Measurements from ENCODE around the gene NDRG4. TPM values are rescaled to one million over a fixed set of nuclear protein-coding genes. Genes with fewer than 3 reads are reported as not detected.

NDRG4 gene
- total RNA-seq, 1 experiment from 2014 or later = 3.0 TPM

- no peak for DNase-seq (ENCODE audit: low read depth)
Measured at GRCh38 chr16:58493756-58494431, 6.0 kb upstream of the NDRG4 start.

DNA sequence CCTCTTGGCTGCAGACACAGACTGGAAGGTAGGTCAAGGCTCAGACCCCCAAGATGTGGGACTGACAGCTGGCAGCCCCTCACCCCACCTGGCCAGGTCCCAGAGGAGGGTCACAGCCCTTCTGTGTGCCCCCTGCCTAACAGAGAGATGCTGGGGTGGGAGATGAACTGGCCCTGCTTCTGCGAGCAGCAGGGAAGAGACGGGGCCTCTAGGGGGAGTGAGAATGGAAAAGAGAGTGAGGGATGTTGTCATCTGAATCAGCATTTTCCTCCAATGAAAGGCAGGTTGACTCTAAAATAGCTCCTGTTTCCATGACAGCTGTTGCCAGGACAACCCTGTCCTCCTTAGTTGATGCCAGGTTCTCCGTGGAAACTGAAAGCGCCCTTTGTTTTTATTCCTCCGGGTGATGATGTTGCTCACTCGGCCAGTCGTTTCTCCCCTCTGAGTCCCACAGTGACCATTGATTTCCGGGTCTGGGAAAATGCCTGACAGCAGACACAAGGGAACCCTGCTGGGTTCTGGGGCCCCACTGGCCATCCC, 4.9 kb upstream of the NDRG4 start:
- DNase-seq (ENCODE audit: low read depth) = peak; percentile 97

GRCh38 chr16:58495521-58496331, 4.2 kb upstream of the NDRG4 start:
- DNase-seq (ENCODE audit: low read depth) = peak; percentile 13

GRCh38 chr16:58497468-58497867, 2.5 kb upstream of the NDRG4 start:
- DNase-seq (ENCODE audit: low read depth) = no peak

DNA sequence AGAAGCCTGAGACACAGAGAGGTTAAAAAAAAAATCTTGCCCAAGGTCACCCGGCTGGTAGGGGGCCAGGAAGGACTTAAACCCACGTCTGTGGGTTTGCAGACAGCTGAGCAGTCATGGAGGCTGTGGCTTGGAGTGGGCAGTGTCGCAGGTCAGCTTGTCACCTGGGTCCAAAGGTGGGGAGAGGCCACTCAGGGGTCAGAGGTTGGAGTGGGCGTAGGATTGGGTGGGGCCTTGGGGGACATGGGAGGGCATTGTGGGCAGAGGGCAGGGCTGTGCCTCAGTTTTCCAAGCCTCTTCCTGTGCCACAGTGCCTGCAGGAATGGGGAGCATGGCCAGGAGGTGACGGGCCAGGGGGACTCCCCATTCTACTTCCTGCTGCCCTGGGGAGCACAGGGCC, 2.0 kb upstream of the NDRG4 start:
- DNase-seq (ENCODE audit: low read depth) = no peak

GRCh38 chr16:58498341-58499091, 1.4 kb upstream of the NDRG4 start:
- no peak for DNase-seq (ENCODE audit: low read depth)

DNA sequence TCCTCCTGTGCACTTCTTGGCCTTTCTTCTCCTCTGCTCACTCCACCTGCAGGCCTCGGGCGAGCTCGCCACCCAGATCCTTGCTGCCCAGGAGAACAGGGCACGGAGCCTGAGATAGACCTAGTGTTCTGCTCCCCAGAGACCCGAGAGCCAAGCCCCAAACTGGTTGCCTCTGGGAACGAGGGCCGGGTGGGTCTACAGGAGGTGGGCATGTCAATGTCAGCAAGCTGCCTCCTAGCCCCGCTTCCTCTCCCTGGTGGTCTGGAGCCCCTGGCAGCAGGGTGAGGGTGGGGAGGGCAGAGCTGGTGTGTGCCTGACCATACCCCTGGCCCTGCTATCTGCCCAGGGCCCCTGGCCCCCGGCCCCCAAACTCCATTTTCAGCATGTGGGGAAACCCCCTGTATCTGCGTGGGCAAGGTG, 841 bp upstream of the NDRG4 start:
- no peak for DNase-seq (ENCODE audit: low read depth)

DNA sequence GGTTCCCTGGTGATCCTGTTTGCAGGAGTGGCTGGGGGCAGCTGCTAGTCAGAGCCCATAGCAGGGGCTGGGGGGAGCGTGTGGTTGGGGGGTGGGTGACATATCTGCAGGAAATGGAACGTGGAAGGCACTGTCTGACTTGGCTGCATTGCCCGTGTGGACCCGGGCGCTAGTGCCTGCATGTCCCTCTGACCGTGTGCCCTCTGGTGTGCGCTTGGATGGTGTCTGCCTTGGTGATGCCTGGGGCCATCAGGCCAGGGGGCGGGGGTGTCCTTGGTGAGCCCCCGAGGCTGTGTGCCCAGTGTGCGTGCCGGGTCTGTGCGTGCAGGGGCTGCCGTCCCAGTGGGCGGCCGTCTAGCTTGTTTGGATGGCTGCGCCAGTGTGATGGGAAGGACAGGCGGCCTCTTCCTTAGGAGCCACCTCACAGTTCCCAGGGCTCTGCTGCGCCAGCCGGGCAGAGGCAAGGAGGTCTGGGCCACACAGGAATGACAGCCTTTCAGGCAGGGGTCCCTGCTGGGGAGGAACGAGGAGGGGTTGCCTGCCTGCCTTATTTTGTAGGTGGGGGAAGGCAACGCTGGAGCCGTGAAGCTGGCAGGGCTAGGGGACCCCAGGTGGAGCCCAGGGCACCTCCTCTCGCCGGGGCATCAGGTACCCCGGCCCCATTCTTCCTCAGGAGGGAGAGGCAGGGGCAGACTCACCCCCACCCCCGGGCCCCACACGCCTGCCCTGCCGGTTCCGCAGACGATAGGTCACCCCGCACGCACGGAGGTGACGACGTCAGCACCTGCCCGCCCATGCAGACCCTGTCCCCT, 693 bp downstream of the NDRG4 start:
- DNase-seq (ENCODE audit: low read depth) = no peak

DNA sequence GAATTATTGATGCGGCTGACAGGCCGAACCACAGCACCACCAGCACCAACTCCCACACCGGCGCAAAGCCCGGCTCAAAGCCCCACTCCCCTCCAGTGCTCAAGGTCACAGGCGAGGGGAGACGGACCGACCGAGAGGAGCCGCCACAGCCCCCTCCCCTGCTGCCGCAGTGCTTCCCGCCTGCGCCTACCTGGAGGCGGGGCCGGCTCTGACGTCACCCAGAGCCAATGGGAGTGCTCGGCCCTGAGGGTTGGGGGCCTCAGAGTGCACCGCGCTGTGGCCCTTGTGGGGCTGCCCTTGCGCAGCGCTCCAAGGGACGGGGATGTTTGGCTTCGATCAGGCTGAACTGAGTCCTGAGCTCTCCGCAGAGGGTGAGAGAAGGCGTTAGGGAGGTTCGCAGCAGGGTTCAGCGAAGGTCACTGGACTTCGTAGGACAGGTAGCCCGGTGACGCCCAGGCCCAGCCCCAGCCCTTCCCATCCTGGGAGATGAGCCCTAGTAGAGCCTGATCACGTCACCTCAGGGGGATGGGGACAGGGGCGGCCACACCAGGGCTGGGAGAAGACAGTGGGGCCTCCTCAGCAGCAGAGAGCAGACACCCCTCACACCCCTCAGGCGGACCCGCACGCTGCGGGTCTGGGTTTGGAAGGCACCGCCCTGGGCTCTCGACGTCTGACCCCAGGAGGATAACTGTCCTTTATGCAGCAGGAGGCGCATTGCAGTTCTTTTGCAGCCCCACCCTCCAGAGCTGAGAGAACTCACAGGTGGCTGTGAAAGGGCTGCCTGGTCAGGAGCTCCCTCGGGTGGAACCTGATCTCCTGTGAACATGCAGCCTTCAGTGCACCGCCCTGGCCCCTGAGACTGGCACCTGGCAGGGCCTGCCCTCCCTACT, 1.5 kb downstream of the NDRG4 start:
- DNase-seq (ENCODE audit: low read depth) = no peak

DNA sequence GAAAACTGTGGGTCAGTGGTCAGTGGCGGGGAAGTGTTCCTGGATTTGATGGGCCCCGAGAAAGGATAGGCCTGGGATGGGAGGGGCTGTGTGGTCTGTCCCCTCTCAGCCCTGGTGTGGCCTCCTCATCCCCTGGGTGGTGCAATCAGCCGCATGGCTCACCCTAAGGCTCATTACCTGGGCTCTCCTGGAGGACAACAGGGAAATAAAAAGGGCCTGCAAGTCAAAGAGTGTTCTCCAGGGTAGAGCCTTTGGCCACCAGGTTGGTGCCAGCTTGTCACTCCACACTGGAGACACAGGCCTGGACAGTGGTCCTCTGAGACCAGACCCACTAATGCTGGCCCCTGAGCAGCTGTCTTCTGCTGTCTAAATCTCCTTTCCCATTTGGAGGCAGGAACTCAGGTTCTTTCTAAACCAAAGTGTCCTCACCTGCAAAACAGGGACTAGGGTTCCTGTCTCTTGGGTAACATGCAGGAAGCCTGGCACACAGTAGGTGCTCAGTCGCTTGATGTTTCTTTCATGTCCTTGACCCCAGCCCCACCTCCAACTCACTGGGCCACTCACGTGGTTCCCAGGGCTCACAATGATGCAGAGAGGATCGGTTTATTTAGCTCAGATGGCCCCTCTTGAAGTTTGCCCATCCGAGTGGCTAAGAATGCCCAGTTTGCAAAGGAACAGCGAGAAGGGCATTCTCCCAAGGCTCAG, 2.4 kb downstream of the NDRG4 start:
- DNase-seq (ENCODE audit: low read depth) = no peak

DNA sequence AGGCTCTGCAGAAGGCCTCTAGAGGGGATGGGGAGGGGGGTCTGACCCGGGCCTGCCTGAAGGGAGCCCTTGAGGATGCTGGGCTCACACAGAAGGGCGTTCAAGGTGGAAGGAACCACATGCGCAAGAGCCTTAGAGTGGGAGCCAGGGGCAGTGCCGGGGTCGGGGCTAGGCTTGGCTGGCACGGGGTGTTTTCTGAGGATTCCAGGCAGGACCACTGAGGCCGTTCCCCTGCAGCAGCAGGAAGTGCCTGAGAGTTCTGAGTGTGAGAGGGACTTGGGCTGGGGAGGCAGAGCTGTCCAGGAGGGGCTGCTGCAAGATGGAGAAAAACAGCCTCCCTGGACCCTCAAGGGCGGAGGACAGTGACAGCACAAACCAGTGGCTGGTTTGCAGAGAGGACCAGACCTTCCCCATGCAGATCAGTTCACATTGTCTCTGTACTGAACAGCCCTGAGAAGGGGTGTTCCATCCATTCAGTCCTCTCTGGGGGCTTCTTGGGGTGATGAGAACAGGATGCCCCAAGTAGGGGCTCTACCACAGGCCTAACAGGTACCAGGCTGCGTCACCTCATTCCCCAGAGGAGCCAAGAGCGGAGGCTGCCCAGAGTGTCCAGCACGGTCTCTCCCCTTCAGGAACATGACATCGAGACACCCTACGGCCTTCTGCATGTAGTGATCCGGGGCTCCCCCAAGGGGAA, 3.4 kb downstream of the NDRG4 start:
- no peak for DNase-seq (ENCODE audit: low read depth)

DNA sequence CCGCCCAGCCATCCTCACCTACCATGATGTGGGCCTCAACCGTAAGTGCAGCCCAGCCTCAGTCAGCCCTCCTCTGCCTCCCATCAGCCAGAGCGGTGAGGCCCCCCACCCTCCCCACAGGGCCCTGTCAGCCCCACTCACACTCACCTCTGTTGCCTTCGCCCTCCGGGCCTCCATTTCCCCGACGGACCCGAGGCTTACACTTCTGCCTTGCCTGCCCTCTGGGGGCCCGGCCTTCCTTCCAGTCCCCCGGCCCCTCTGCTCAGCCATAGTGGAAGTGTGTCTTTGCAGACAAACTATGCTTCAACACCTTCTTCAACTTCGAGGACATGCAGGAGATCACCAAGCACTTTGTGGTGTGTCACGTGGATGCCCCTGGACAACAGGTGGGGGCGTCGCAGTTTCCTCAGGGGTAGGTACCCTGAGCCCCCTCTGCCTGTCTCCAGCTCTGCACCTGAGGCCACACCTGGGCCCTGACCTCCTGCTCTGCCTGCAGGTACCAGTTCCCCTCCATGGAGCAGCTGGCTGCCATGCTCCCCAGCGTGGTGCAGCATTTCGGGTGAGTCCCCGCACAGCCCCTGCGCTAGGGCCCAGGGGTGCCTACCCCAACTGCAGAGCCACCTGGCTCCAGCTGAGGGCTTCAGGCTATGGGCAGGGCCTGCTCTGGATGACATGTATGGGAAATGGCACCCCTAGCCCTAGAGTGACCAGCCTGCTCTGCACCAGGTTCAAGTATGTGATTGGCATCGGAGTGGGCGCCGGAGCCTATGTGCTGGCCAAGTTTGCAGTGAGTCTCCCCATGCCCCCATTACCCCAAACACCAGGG, 4.1 kb downstream of the NDRG4 start:
- no peak for DNase-seq (ENCODE audit: low read depth)

- DNase-seq (ENCODE audit: low read depth) = no peak
Measured at GRCh38 chr16:58506241-58507194, 6.6 kb downstream of the NDRG4 start.

- no peak for DNase-seq (ENCODE audit: low read depth)
Measured at GRCh38 chr16:58507195-58507962, 7.4 kb downstream of the NDRG4 start.

DNA sequence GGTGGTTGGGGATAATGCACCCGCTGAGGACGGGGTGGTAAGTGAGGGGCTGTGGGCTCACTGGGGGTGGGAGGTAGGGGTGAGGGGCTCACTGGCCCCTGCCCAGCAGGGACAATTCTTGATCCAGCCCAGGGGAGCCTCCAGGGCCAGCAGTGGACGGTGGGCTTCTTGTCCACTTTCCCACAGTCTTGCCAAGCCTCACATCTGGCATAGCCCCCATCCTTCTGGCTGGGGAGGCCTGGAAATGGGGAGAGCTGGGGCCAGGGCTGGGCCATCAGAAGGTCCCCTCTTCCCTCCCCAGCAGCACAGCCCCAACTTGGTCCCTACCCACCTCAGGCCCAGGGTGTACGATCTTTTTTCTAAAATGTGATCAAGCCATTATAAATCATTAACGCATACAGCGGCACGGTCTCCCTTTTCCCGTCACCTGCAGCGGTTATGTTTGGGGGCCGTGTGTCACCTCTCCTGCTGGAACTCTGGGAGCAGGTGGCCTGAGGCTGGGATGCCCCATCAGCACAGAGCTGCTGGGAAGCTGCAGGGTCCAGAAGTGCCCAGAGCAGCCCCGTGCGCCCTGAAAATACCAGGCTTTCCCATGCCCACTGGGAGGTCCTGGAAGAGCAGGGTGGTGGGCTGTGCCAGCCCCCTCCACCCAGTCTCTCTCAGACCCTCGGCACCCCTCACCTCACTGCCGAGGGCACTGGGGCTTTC, 8.2 kb downstream of the NDRG4 start:
- no peak for DNase-seq (ENCODE audit: low read depth)
